Naive B cell (primary cell): ENCODE data around the gene ADGRL4. TPM values are rescaled to one million over a fixed set of nuclear protein-coding genes. Genes with fewer than 3 reads are reported as not detected.
"Not testable (repeated sequence)": the region's sequence is repeated elsewhere in the genome, so short reads cannot be mapped to it uniquely, and the experiment has no call there.

Source experiments
- ATAC-seq, 2 donors: fragments of 150-1000 bp; cut with Tn5 transposase; 2 replicates each; pipeline ENCODE4 v1.10.0; 2021; ENCODE audit warnings: low read depth in 2 of 2, mild to moderate bottlenecking in 2 of 2, moderate library complexity in 2 of 2
- DNase-seq: peaks from one replicate; pipeline ENCODE4 v3.0.0; 2022
- H3K27ac Mint-ChIP-seq, 6 donors: one replicate each; pipeline ENCODE4 v1.8.0; 2020 to 2022; ENCODE audit warnings: mild to moderate bottlenecking in 6 of 6, mixed read lengths in 6 of 6, moderate library complexity in 5 of 6, inconsistent platforms in 2 of 6
- H3K27me3 Mint-ChIP-seq, 3 donors: one replicate each; pipeline ENCODE4 v1.8.0; 2021 to 2022; ENCODE audit warnings: mixed read lengths in 3 of 3, mild to moderate bottlenecking in 1 of 3
- H3K36me3 Mint-ChIP-seq, 2 donors: one replicate each; pipeline ENCODE4 v1.8.0; 2020 to 2022; ENCODE audit warnings: mixed read lengths in 2 of 2, inconsistent platforms in 1 of 2, mild to moderate bottlenecking in 1 of 2
- H3K4me1 Mint-ChIP-seq, 3 donors: one replicate each; pipeline ENCODE4 v1.8.0; 2020 to 2022; ENCODE audit warnings: mixed read lengths in 3 of 3, inconsistent platforms in 1 of 3, mild to moderate bottlenecking in 1 of 3, moderate library complexity in 1 of 3
- H3K4me3 Mint-ChIP-seq, 8 donors: one replicate each; pipeline ENCODE4 v1.8.0; 2020 to 2022; ENCODE audit warnings: mild to moderate bottlenecking in 8 of 8, mixed read lengths in 8 of 8, moderate library complexity in 8 of 8, inconsistent platforms in 2 of 8
- H3K9me3 Mint-ChIP-seq, 7 donors: one replicate each; pipeline ENCODE4 v1.8.0; 2020 to 2022; ENCODE audit warnings: mixed read lengths in 7 of 7, mild to moderate bottlenecking in 5 of 7, inconsistent platforms in 2 of 7, moderate library complexity in 1 of 7
- polyA plus RNA-seq, 6 donors: library from polyadenylated mRNA; unstranded; fragments of 300-500 nt; fragmentation: Illumina TruSeq; gene quantifications; one replicate each; pipeline ENCODE4 v1.2.3, GENCODE V29; 2021; ENCODE audit warnings: low read depth in 6 of 6

ADGRL4 gene
- polyA plus RNA-seq, 6 donors from 2014 or later, result not detected

GRCh38 chr1:79004916-79005315 lies 1.6 kb downstream of the ADGRL4 start:
- Mint-ChIP-seq H3K4me3 (no peak overlapping the region), H3K4me1 (no peaks in the 10 kb centered on the region), H3K36me3 (no peaks in the 10 kb centered on the region), H3K9me3 (peaks cover 0 to 11% (median 4%) of the 10 kb centered on the region in 7 donors), H3K27ac (no peak overlapping the region), H3K27me3 (peaks cover 0 to 4% (median 0%) of the 10 kb centered on the region in 3 donors)
- DNase-seq (no peak), ATAC-seq (no peak)

GRCh38 chr1:78996791-78997190 lies 9.7 kb downstream of the ADGRL4 start:
- no peak overlapping the region for H3K27ac Mint-ChIP-seq
- ATAC-seq (no peak), DNase-seq (no peak)
- no peaks in the 10 kb centered on the region for H3K4me1 Mint-ChIP-seq
- H3K4me3 Mint-ChIP-seq, result no peak overlapping the region
- H3K36me3 Mint-ChIP-seq, result no peaks in the 10 kb centered on the region
- H3K9me3 Mint-ChIP-seq, result peaks cover 0 to 2% (median 0%) of the 10 kb centered on the region in 7 donors
- H3K27me3 Mint-ChIP-seq, result no peaks in the 10 kb centered on the region

GRCh38 chr1:78987042-78987441 lies 19.5 kb downstream of the ADGRL4 start:
- no peaks in the 10 kb centered on the region for H3K36me3 Mint-ChIP-seq
- H3K4me1 Mint-ChIP-seq, result no peaks in the 10 kb centered on the region
- H3K27me3 Mint-ChIP-seq, result no peaks in the 10 kb centered on the region
- DNase-seq (no peak), ATAC-seq (no peak)
- no peak overlapping the region for H3K27ac Mint-ChIP-seq
- no peak overlapping the region for H3K4me3 Mint-ChIP-seq
- peaks cover 0 to 8% (median 0%) of the 10 kb centered on the region in 7 donors for H3K9me3 Mint-ChIP-seq

- Mint-ChIP-seq H3K4me3 (no peak overlapping the region), H3K36me3 (no peaks in the 10 kb centered on the region), H3K4me1 (no peaks in the 10 kb centered on the region), H3K27me3 (no peaks in the 10 kb centered on the region), H3K27ac (no peak overlapping the region), H3K9me3 (peaks cover 0 to 4% (median 0%) of the 10 kb centered on the region in 7 donors)
- ATAC-seq (no peak), DNase-seq (no peak)
Observed at GRCh38 chr1:78980511-78980910, 26.0 kb downstream of the ADGRL4 start.

- DNase-seq, result no peak
- Mint-ChIP-seq H3K27me3 (no peaks in the 10 kb centered on the region), H3K36me3 (no peaks in the 10 kb centered on the region), H3K9me3 (peaks cover 0 to 4% (median 2%) of the 10 kb centered on the region in 7 donors), H3K27ac (no peak overlapping the region), H3K4me3 (no peak overlapping the region), H3K4me1 (no peaks in the 10 kb centered on the region)
- no peak for ATAC-seq
Observed at GRCh38 chr1:78972723-78973122, 33.8 kb downstream of the ADGRL4 start.

GRCh38 chr1:78967091-78967490 lies 39.4 kb downstream of the ADGRL4 start:
- DNase-seq, ATAC-seq, H3K4me1 Mint-ChIP-seq, H3K4me3 Mint-ChIP-seq, H3K27ac Mint-ChIP-seq, H3K36me3 Mint-ChIP-seq, H3K27me3 Mint-ChIP-seq: not testable (repeated sequence)
- peaks cover 0 to 23% (median 10%) of the 10 kb centered on the region in 7 donors for H3K9me3 Mint-ChIP-seq

GRCh38 chr1:78958711-78959110 lies 47.8 kb downstream of the ADGRL4 start:
- H3K36me3 Mint-ChIP-seq, result no peaks in the 10 kb centered on the region
- H3K27ac Mint-ChIP-seq, result no peak overlapping the region
- no peak overlapping the region for H3K4me3 Mint-ChIP-seq
- DNase-seq (no peak), ATAC-seq (no peak)
- no peaks in the 10 kb centered on the region for H3K27me3 Mint-ChIP-seq
- H3K4me1 Mint-ChIP-seq, result no peaks in the 10 kb centered on the region
- H3K9me3 Mint-ChIP-seq, result peaks cover 0 to 5% (median 2%) of the 10 kb centered on the region in 7 donors

- Mint-ChIP-seq H3K36me3 (no peaks in the 10 kb centered on the region), H3K27me3 (no peaks in the 10 kb centered on the region), H3K27ac (no peak overlapping the region), H3K4me3 (no peak overlapping the region), H3K9me3 (peaks cover 0 to 16% (median 2%) of the 10 kb centered on the region in 7 donors), H3K4me1 (no peaks in the 10 kb centered on the region)
- no peak for ATAC-seq
- no peak for DNase-seq
Observed at GRCh38 chr1:78950826-78951225, 55.7 kb downstream of the ADGRL4 start.

- no peaks in the 10 kb centered on the region for H3K36me3 Mint-ChIP-seq
- ATAC-seq, result no peak
- no peak for DNase-seq
- peaks cover 0 to 16% (median 2%) of the 10 kb centered on the region in 7 donors for H3K9me3 Mint-ChIP-seq
- no peak overlapping the region for H3K27ac Mint-ChIP-seq
- H3K27me3 Mint-ChIP-seq, result no peaks in the 10 kb centered on the region
- H3K4me3 Mint-ChIP-seq, result no peak overlapping the region
- no peaks in the 10 kb centered on the region for H3K4me1 Mint-ChIP-seq
Observed at GRCh38 chr1:78949227-78949626, 57.3 kb downstream of the ADGRL4 start.

GRCh38 chr1:78919150-78919549 lies 87.4 kb downstream of the ADGRL4 start:
- Mint-ChIP-seq H3K27ac (no peak overlapping the region), H3K27me3 (peaks cover 0 to 3% (median 0%) of the 10 kb centered on the region in 3 donors), H3K9me3 (peaks cover 0 to 5% (median 0%) of the 10 kb centered on the region in 7 donors), H3K4me3 (no peak overlapping the region), H3K36me3 (no peaks in the 10 kb centered on the region), H3K4me1 (no peaks in the 10 kb centered on the region)
- ATAC-seq (no peak), DNase-seq (no peak)

- no peak for ATAC-seq
- peaks cover 0 to 3% (median 0%) of the 10 kb centered on the region in 3 donors for H3K27me3 Mint-ChIP-seq
- H3K36me3 Mint-ChIP-seq, result no peaks in the 10 kb centered on the region
- peaks cover 0 to 9% (median 2%) of the 10 kb centered on the region in 7 donors for H3K9me3 Mint-ChIP-seq
- H3K4me1 Mint-ChIP-seq, result no peaks in the 10 kb centered on the region
- no peak for DNase-seq
- H3K27ac Mint-ChIP-seq, result no peak overlapping the region
- no peak overlapping the region for H3K4me3 Mint-ChIP-seq
Observed at GRCh38 chr1:78918157-78918556, 88.4 kb downstream of the ADGRL4 start.

GRCh38 chr1:78916986-78917385 lies 89.5 kb downstream of the ADGRL4 start:
- Mint-ChIP-seq H3K4me3 (no peak overlapping the region), H3K36me3 (no peaks in the 10 kb centered on the region), H3K9me3 (peaks cover 0 to 9% (median 2%) of the 10 kb centered on the region in 7 donors), H3K4me1 (no peaks in the 10 kb centered on the region), H3K27me3 (no peaks in the 10 kb centered on the region), H3K27ac (no peak overlapping the region)
- no peak for ATAC-seq
- DNase-seq, result no peak

GRCh38 chr1:78913950-78914349 lies 92.6 kb downstream of the ADGRL4 start:
- DNase-seq, result no peak
- H3K36me3 Mint-ChIP-seq, result no peaks in the 10 kb centered on the region
- no peak overlapping the region for H3K4me3 Mint-ChIP-seq

GRCh38 chr1:78911956-78912880 lies 94.3 kb downstream of the ADGRL4 start:
- Mint-ChIP-seq H3K27ac (no peak overlapping the region), H3K4me3 (no peak overlapping the region)
- ATAC-seq, result no peak

More at GRCh38 chr1:78913950-78914349, 92.6 kb downstream of the ADGRL4 start:
- Mint-ChIP-seq H3K27me3 (no peaks in the 10 kb centered on the region), H3K9me3 (peaks cover 0 to 9% (median 0%) of the 10 kb centered on the region in 7 donors), H3K27ac (no peak overlapping the region), H3K4me1 (no peaks in the 10 kb centered on the region)
- ATAC-seq, result no peak

More at GRCh38 chr1:78911956-78912880, 94.3 kb downstream of the ADGRL4 start:
- Mint-ChIP-seq H3K4me1 (no peaks in the 10 kb centered on the region), H3K9me3 (peaks cover 0 to 9% (median 0%) of the 10 kb centered on the region in 7 donors), H3K36me3 (no peaks in the 10 kb centered on the region), H3K27me3 (no peaks in the 10 kb centered on the region)
- DNase-seq, result no peak
